Kidney tubule cell (primary cell): Measurements from ENCODE around the gene ELP1.

ENCODE experiments used
- DNase-seq: peaks from one replicate; pipeline ENCODE4 v3.0.0-alpha.2; 2018; ENCODE audit warnings: low spot score

The ELP1 gene

GRCh38 chr9:108883085-108883484, 50.8 kb downstream of the ELP1 start:
- DNase-seq, result no peak

GRCh38 chr9:108882052-108882888, 51.7 kb downstream of the ELP1 start:
- DNase-seq, result no peak

- DNase-seq, result no peak
Observed at GRCh38 chr9:108880738-108881316, 53.1 kb downstream of the ELP1 start.

DNA sequence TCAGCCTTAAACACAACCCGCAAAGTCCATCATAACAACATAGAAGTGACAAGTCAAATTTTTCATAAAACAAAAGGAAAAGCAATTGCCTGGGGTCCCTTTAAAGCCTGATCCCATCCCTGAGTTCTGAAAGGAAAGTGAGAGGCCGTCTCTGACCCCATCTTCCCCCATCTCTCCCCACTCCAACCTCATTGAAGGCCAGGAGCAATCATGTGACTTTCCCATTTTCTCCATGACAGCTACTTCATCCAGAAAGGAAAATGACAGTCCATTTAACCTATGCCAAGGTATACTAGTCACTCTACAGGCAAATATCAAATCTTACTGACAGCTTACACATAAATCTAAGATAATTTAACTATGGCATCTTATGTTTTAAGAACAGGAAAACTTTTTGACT, 56.4 kb downstream of the ELP1 start:
- DNase-seq, result no peak

DNA sequence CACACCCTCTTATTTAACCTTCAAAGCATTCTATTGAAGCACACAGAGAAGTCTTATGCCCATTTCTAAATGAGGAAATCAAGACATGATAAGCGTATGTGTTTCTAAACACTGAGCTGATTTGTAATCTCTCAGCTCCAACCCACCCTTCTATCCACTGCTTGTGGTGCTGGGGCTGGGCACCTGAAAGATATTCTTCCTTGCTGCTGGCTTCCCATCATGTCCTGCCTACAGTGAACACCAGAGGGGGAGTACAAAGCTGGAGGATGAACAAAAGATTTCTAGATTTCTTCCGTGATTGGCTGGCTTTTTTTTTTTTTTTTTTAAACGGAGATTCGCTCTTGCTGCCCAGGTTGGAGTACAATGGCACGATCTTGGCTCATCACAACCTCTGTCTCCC, 57.5 kb downstream of the ELP1 start:
- no peak for DNase-seq

GRCh38 chr9:108874058-108874788, 59.7 kb downstream of the ELP1 start:
- no peak for DNase-seq

DNA sequence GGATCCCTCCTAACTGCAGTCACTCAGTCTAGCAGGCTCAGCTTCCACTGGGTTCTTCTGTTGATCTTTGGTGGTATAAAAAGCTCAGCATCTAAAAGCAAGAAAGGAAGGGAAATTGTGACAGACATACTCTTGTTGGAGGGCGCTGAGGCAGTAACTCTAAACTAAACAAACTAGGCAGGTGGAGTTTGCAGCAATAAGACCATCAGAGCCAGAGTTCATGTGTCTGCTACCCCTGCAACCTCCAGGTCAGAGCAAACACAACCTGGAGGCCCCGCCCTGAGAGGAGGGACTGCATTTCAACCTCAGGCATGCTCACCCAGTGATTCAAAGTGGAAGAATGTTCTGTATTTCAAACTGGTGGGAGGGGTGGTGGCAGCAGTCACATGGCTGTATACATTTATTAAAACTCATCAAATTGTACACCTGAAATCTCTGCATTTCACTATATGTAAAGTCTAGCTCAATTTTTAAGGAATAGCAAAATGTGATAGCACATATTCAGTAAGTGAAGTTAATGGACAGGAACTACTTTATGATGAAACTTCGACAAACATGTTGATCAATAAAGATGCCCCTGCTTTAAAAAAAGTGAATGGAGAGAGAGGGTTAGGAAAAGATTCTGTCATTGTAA, 64.7 kb downstream of the ELP1 start:
- peak; percentile 63 for DNase-seq

DNA sequence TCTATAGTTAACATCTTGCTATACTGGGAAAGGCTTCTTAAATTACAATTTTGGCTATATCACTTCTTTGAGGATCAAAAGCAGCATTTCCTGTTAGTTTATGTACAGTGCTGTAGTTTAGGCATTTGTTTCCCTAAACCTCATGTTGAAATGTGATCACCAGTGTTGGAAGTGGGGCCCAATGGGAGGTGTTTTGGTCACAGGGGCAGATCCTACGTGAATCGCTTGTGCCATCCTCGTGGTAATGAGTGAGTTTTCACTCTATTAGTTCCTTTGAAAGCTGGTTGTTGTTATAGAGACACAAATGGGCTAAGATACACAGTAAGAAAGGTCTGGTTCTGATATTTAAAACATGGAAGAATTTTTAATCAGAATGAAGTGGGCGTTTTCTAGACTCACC, 66.1 kb downstream of the ELP1 start:
- DNase-seq, result no peak

GRCh38 chr9:108867116-108867515, 66.8 kb downstream of the ELP1 start:
- no peak for DNase-seq

DNA sequence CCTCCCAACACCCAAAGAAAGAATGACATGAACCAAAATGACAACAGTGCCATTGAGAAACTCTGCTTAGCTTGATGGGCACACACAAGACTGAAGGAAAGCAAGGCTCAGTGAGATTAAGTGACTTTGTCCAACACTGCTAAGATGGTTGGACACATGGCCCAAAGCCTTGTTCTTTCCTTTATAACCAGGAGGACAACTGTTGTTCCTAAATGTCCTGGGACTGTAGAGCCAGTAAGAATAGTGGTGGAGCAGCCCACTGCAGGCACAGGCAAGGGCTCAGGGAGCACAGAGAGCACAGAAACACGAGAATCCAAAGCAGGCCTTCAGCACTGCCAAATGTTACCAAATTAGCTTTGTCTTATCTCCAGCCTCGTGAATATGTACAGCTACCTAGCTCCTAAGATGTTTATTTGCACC, 67.9 kb downstream of the ELP1 start:
- DNase-seq, result no peak

DNA sequence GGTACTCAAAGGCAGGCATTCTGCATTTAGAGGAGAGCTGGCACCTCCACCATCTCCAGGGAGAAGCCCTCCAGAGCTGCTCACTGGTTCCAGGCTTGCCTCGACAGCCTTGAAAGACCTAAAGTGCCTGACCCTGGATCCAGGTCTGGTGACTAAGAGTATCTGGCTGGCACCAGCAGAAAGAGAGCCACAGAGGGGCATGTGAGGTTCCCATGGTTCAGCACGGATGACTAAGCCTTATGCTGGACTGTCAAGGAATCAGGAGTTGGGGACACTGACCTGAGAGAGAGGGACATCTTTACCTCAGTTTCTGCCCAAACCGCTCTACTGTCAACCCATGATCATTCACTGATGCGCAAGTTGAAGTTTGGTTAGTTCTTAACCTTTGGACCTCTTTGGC, 68.9 kb downstream of the ELP1 start:
- DNase-seq, result peak; percentile 35

GRCh38 chr9:108864446-108864845, 69.5 kb downstream of the ELP1 start:
- no peak for DNase-seq

DNA sequence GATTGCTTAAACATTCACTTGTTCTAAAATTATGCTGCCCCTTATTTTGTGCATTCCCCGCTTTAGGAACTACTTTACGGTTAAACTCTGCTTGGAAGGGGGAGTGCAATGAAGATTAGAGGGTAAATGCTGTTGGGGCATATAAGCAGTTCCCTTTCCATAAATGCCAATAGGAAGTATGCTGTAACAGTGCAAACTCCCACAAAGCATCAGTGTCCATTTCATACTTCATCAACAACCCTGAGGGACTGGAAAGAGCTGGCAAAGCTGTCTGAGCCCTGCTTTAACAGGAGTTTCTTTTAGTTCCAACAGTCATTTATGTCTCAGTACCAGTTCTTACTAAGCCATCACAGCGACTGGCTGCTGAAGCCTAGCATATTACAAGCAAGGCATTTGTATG, 70.0 kb downstream of the ELP1 start:
- DNase-seq, result no peak

DNA sequence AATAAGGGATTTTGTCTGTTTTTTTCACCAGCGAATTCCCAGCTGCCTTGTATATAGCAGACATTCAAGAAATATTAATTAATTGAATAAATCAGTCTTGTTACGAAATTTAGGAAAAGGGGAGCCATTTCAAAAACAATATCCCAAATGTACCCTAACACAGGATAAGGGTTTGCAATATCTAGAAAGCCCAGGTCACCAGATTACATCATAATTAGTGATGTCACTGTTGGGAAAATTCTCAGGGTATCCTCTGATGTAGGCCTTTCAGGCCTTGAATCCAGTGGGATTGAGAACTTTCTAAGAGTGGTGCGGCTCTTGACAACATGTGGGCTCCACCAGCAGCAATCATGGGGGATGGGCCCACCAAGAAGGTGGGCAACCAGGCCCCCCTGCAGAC, 71.9 kb downstream of the ELP1 start, which contains the start of gene ACTL7A:
Gene ACTL7A, plus strand, starts transcription at position 270 of the 400 bp plus-strand sequence. Its CDS starts 57 bp downstream, at position 327.
- no peak for DNase-seq

GRCh38 chr9:108861464-108861863, 72.5 kb downstream of the ELP1 start:
- DNase-seq, result no peak

- DNase-seq, result no peak
Observed at GRCh38 chr9:108860764-108861163, 73.2 kb downstream of the ELP1 start.

- no peak for DNase-seq
Observed at GRCh38 chr9:108860354-108860753, 73.6 kb downstream of the ELP1 start.

GRCh38 chr9:108859459-108860114, 74.3 kb downstream of the ELP1 start:
- DNase-seq, result peak; percentile 57

- DNase-seq, result no peak
Observed at GRCh38 chr9:108857572-108857971, 76.4 kb downstream of the ELP1 start.

GRCh38 chr9:108855888-108856287, 78.0 kb downstream of the ELP1 start, which contains the start of gene ACTL7B:
ACTL7B (minus strand) TSS chr9:108855986; CDS start chr9:108855930, 56 bp downstream.
- DNase-seq, result no peak

DNA sequence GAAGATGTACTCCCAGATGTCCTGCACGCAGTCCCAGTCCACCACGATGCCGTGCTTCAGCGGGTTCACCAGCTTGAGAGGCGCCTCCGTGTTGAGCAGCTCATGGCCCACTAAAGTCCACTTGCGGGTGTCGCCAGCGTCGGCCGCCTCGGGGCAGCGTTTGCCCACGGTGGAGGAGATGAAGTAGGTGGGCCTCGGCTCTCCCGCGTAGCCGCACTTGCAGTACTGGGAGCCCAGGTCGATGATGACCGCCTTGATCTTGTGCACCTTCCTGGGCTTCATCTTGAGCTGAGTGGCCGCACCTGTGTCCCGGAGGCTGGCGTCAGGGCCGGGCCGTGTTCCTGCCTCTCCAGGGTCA, 78.4 kb downstream of the ELP1 start:
- no peak for DNase-seq
